ENCODE data around the gene CCDC167. TPM values are rescaled to one million over a fixed set of nuclear protein-coding genes. Genes with fewer than 3 reads are reported as not detected.

The CCDC167 gene
- total RNA-seq, 1 donor from 2014 or later, result 82.7 TPM

GRCh38 chr6:37516920-37517405, 17.3 kb upstream of the CCDC167 start:
- no peak for DNase-seq (ENCODE audit: low read depth)
- TF ChIP-seq, protein P1, sequence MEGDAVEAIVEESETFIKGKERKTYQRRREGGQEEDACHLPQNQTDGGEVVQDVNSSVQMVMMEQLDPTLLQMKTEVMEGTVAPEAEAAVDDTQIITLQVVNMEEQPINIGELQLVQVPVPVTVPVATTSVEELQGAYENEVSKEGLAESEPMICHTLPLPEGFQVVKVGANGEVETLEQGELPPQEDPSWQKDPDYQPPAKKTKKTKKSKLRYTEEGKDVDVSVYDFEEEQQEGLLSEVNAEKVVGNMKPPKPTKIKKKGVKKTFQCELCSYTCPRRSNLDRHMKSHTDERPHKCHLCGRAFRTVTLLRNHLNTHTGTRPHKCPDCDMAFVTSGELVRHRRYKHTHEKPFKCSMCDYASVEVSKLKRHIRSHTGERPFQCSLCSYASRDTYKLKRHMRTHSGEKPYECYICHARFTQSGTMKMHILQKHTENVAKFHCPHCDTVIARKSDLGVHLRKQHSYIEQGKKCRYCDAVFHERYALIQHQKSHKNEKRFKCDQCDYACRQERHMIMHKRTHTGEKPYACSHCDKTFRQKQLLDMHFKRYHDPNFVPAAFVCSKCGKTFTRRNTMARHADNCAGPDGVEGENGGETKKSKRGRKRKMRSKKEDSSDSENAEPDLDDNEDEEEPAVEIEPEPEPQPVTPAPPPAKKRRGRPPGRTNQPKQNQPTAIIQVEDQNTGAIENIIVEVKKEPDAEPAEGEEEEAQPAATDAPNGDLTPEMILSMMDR (IDR thresholded peaks at IDR 0.05; ENCODE audit: insufficient read depth, low read length, poor library complexity, severe bottlenecking), result no peak
- Histone ChIP-seq H3K4me3 (ENCODE audit: low read depth, low read length) (no peak overlapping the region), H3K36me3 (ENCODE audit: control insufficient read depth, insufficient read depth, low read length) (no peaks in the 10 kb centered on the region), H3K27me3 (ENCODE audit: control insufficient read depth, insufficient read depth, low read length) (peaks cover 11% of the 10 kb centered on the region)

GRCh38 chr6:37516076-37516919, 16.6 kb upstream of the CCDC167 start:
- TF ChIP-seq, protein P1 (IDR thresholded peaks at IDR 0.05; ENCODE audit: insufficient read depth, low read length, poor library complexity, severe bottlenecking), result no peak
- H3K27me3 ChIP-seq (ENCODE audit: control insufficient read depth, insufficient read depth, low read length), result peaks cover 16% of the 10 kb centered on the region
- no peaks in the 10 kb centered on the region for H3K36me3 ChIP-seq (ENCODE audit: control insufficient read depth, insufficient read depth, low read length)
- H3K4me3 ChIP-seq (ENCODE audit: low read depth, low read length), result no peak overlapping the region
- no peak for DNase-seq (ENCODE audit: low read depth)

DNA sequence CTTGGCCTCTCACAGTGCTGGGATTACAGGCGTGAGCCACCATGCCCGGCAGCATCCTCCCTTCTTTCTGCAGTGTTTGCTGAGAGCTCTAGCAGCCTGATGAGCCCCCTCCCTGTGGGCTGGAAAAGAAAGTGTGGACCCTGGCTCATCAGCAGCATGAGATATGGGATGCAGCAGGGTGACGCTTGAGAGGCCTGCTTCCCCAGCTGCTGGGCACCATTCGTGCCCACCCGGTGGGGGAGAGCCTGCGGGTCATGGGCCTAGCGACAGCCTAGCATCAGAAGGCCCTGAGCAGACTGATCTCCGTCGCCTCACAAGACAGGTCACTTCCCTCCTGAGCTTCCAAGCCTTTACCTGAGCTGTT, 16.0 kb upstream of the CCDC167 start:
- DNase-seq (ENCODE audit: low read depth), result no peak
- Histone ChIP-seq H3K36me3 (ENCODE audit: control insufficient read depth, insufficient read depth, low read length) (no peaks in the 10 kb centered on the region), H3K27me3 (ENCODE audit: control insufficient read depth, insufficient read depth, low read length) (peaks cover 19% of the 10 kb centered on the region), H3K4me3 (ENCODE audit: low read depth, low read length) (no peak overlapping the region)
- TF ChIP-seq, protein P1 (IDR thresholded peaks at IDR 0.05; ENCODE audit: insufficient read depth, low read length, poor library complexity, severe bottlenecking), result no peak

GRCh38 chr6:37514837-37515236, 15.1 kb upstream of the CCDC167 start:
- peaks cover 18% of the 10 kb centered on the region for H3K27me3 ChIP-seq (ENCODE audit: control insufficient read depth, insufficient read depth, low read length)
- H3K36me3 ChIP-seq (ENCODE audit: control insufficient read depth, insufficient read depth, low read length), result no peaks in the 10 kb centered on the region
- DNase-seq (ENCODE audit: low read depth), result no peak
- TF ChIP-seq, protein P1 (IDR thresholded peaks at IDR 0.05; ENCODE audit: insufficient read depth, low read length, poor library complexity, severe bottlenecking), result no peak
- no peak overlapping the region for H3K4me3 ChIP-seq (ENCODE audit: low read depth, low read length)

DNA sequence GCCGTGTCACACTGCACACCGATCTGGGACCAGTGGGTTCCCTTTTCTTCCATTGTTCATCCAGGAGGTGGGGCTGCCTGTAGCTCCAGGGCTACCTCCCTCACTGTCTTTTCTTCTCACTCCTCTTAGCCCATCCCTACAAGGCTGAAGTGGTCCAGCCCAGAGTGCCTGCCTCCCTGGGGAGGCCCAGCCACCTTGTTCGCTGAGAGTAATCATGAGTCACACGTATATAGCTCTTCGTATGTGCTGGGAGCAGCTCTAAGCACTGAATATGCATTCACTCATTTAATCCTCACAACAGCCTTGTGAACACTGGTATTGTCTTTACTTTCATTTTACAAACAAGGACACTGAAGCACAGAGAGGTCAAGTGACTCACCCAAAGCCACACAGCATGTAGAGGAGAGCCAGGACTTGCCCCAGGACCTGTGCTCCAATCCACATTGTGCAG, 14.7 kb upstream of the CCDC167 start:
- no peak for DNase-seq (ENCODE audit: low read depth)
- TF ChIP-seq, protein P1 (IDR thresholded peaks at IDR 0.05; ENCODE audit: insufficient read depth, low read length, poor library complexity, severe bottlenecking), result no peak
- H3K4me3 ChIP-seq (ENCODE audit: low read depth, low read length), result no peak overlapping the region
- H3K27me3 ChIP-seq (ENCODE audit: control insufficient read depth, insufficient read depth, low read length), result peaks cover 18% of the 10 kb centered on the region
- no peaks in the 10 kb centered on the region for H3K36me3 ChIP-seq (ENCODE audit: control insufficient read depth, insufficient read depth, low read length)
